ENCODE data around the gene TET3.

The TET3 gene

GRCh38 chr2:73968357-73968937, 16.3 kb upstream of the TET3 start:
- H3K9me3 ChIP-seq (ENCODE audit: control insufficient read depth, insufficient read depth, low read length), result no peaks in the 10 kb centered on the region
- H3K4me1 ChIP-seq (ENCODE audit: control insufficient read depth, insufficient read depth, low read length), result peaks cover 7% of the 10 kb centered on the region
- H3K36me3 ChIP-seq (ENCODE audit: control insufficient read depth, insufficient read depth, low read length), result no peaks in the 10 kb centered on the region
- no peak overlapping the region for H3K4me3 ChIP-seq (ENCODE audit: low read depth, low read length)
- no peak overlapping the region for H3K9ac ChIP-seq (ENCODE audit: low read depth, low read length)
- peaks cover 3% of the 10 kb centered on the region for H3K27me3 ChIP-seq (ENCODE audit: control insufficient read depth, insufficient read depth, low read length)

DNA sequence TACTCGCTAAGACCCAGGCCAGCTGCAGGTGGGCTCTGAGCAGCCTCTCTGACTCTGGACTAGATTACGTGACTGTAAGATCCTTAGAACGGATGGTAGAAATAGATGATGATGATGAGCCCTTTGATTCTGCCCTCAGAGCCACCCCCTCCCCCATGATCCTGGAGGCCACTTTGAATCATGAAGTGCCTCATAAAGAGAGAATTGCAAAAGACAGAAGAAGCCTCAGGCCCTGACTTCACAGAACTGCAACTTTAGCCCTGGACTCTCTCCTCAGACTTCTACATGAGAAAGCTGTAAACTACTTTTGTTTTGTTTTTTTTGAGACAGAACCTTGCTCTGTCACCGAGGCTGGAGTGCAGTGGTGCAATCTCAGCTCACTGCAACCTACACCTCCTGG, 15.4 kb upstream of the TET3 start:
- peaks cover 7% of the 10 kb centered on the region for H3K4me1 ChIP-seq (ENCODE audit: control insufficient read depth, insufficient read depth, low read length)
- no peaks in the 10 kb centered on the region for H3K9me3 ChIP-seq (ENCODE audit: control insufficient read depth, insufficient read depth, low read length)
- peaks cover 3% of the 10 kb centered on the region for H3K27me3 ChIP-seq (ENCODE audit: control insufficient read depth, insufficient read depth, low read length)
- H3K4me3 ChIP-seq (ENCODE audit: low read depth, low read length), result no peak overlapping the region
- H3K9ac ChIP-seq (ENCODE audit: low read depth, low read length), result no peak overlapping the region
- no peaks in the 10 kb centered on the region for H3K36me3 ChIP-seq (ENCODE audit: control insufficient read depth, insufficient read depth, low read length)

DNA sequence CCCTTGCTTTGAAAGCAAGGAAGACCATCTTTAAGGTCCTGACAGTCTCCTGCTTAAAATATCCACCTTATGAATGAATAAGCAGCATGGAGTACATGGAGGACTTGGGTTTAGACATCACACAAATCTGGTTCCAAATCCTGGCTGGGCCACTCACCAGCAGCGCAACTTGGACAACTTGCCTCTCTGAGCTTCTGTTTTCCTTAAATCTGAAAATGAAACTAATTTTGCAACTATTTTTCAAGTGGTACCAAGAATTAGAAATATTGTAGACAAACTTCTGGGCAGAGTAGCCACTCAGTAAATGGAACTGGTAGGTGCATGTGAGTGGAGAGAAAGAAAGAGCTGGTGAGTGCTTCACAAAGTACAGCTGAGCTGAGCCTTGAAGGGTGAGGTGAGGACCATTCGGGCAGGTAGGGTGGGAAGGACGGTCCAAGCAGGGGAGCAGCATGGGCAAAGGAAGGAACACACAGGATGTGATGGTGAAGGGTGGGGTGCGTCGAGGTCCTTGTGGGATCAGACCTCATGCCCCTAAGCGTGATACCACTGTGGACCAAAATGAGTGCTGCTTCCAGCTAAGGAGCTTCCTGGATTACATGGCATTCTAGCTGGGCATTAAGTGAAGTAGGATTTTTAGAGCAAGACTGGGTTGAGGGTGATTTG, 14.4 kb upstream of the TET3 start:
- Histone ChIP-seq H3K4me3 (ENCODE audit: low read depth, low read length) (no peak overlapping the region), H3K9me3 (ENCODE audit: control insufficient read depth, insufficient read depth, low read length) (no peaks in the 10 kb centered on the region), H3K27me3 (ENCODE audit: control insufficient read depth, insufficient read depth, low read length) (peaks cover 3% of the 10 kb centered on the region), H3K36me3 (ENCODE audit: control insufficient read depth, insufficient read depth, low read length) (no peaks in the 10 kb centered on the region), H3K4me1 (ENCODE audit: control insufficient read depth, insufficient read depth, low read length) (peaks cover 7% of the 10 kb centered on the region), H3K9ac (ENCODE audit: low read depth, low read length) (no peak overlapping the region)

GRCh38 chr2:73970850-73971471, 13.7 kb upstream of the TET3 start:
- H3K4me3 ChIP-seq (ENCODE audit: low read depth, low read length), result no peak overlapping the region
- no peaks in the 10 kb centered on the region for H3K36me3 ChIP-seq (ENCODE audit: control insufficient read depth, insufficient read depth, low read length)
- peaks cover 7% of the 10 kb centered on the region for H3K4me1 ChIP-seq (ENCODE audit: control insufficient read depth, insufficient read depth, low read length)
- no peaks in the 10 kb centered on the region for H3K9me3 ChIP-seq (ENCODE audit: control insufficient read depth, insufficient read depth, low read length)
- peaks cover 3% of the 10 kb centered on the region for H3K27me3 ChIP-seq (ENCODE audit: control insufficient read depth, insufficient read depth, low read length)
- H3K9ac ChIP-seq (ENCODE audit: low read depth, low read length), result no peak overlapping the region

GRCh38 chr2:73971722-73972121, 13.0 kb upstream of the TET3 start:
- Histone ChIP-seq H3K9ac (ENCODE audit: low read depth, low read length) (no peak overlapping the region), H3K36me3 (ENCODE audit: control insufficient read depth, insufficient read depth, low read length) (no peaks in the 10 kb centered on the region), H3K27me3 (ENCODE audit: control insufficient read depth, insufficient read depth, low read length) (peaks cover 3% of the 10 kb centered on the region), H3K4me1 (ENCODE audit: control insufficient read depth, insufficient read depth, low read length) (peaks cover 7% of the 10 kb centered on the region), H3K4me3 (ENCODE audit: low read depth, low read length) (no peak overlapping the region), H3K9me3 (ENCODE audit: control insufficient read depth, insufficient read depth, low read length) (no peaks in the 10 kb centered on the region)

- Histone ChIP-seq H3K36me3 (ENCODE audit: control insufficient read depth, insufficient read depth, low read length) (no peaks in the 10 kb centered on the region), H3K9ac (ENCODE audit: low read depth, low read length) (no peak overlapping the region), H3K27me3 (ENCODE audit: control insufficient read depth, insufficient read depth, low read length) (peaks cover 10% of the 10 kb centered on the region), H3K9me3 (ENCODE audit: control insufficient read depth, insufficient read depth, low read length) (no peaks in the 10 kb centered on the region), H3K4me1 (ENCODE audit: control insufficient read depth, insufficient read depth, low read length) (peaks cover 7% of the 10 kb centered on the region), H3K4me3 (ENCODE audit: low read depth, low read length) (no peak overlapping the region)
Observed at GRCh38 chr2:73972846-73973245, 11.9 kb upstream of the TET3 start.

GRCh38 chr2:73975731-73976130, 9.0 kb upstream of the TET3 start:
- H3K9me3 ChIP-seq (ENCODE audit: control insufficient read depth, insufficient read depth, low read length), result no peaks in the 10 kb centered on the region
- peaks cover 38% of the 10 kb centered on the region for H3K27me3 ChIP-seq (ENCODE audit: control insufficient read depth, insufficient read depth, low read length)
- H3K36me3 ChIP-seq (ENCODE audit: control insufficient read depth, insufficient read depth, low read length), result no peaks in the 10 kb centered on the region
- H3K4me1 ChIP-seq (ENCODE audit: control insufficient read depth, insufficient read depth, low read length), result peaks cover 14% of the 10 kb centered on the region
- H3K4me3 ChIP-seq (ENCODE audit: low read depth, low read length), result no peak overlapping the region
- H3K9ac ChIP-seq (ENCODE audit: low read depth, low read length), result no peak overlapping the region

GRCh38 chr2:73976803-73977202, 7.9 kb upstream of the TET3 start:
- peaks cover 15% of the 10 kb centered on the region for H3K4me1 ChIP-seq (ENCODE audit: control insufficient read depth, insufficient read depth, low read length)
- no peaks in the 10 kb centered on the region for H3K36me3 ChIP-seq (ENCODE audit: control insufficient read depth, insufficient read depth, low read length)
- no peaks in the 10 kb centered on the region for H3K9me3 ChIP-seq (ENCODE audit: control insufficient read depth, insufficient read depth, low read length)
- peaks cover 46% of the 10 kb centered on the region for H3K27me3 ChIP-seq (ENCODE audit: control insufficient read depth, insufficient read depth, low read length)
- no peak overlapping the region for H3K9ac ChIP-seq (ENCODE audit: low read depth, low read length)
- no peak overlapping the region for H3K4me3 ChIP-seq (ENCODE audit: low read depth, low read length)

DNA sequence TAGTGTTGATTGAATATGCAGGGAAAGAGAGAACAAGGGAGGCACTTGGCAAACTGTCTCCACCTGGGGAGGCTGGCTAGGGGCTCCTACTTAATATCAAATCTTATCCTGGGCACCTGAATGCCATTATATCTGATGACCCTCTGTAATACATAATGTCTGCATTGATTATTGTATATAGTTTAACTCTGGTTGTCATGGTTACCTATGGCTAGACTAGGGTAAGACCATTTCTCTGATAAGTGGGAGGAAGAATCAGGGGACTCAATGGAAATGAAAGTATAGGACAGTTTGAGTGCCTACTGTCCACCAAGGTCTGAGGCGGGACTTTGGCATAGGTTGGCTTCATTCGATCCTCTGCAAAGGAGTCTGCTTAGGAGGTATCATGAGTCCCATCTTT, 7.2 kb upstream of the TET3 start:
- Histone ChIP-seq H3K9ac (ENCODE audit: low read depth, low read length) (no peak overlapping the region), H3K4me3 (ENCODE audit: low read depth, low read length) (no peak overlapping the region), H3K36me3 (ENCODE audit: control insufficient read depth, insufficient read depth, low read length) (no peaks in the 10 kb centered on the region), H3K4me1 (ENCODE audit: control insufficient read depth, insufficient read depth, low read length) (peaks cover 18% of the 10 kb centered on the region), H3K27me3 (ENCODE audit: control insufficient read depth, insufficient read depth, low read length) (peaks cover 53% of the 10 kb centered on the region), H3K9me3 (ENCODE audit: control insufficient read depth, insufficient read depth, low read length) (no peaks in the 10 kb centered on the region)

DNA sequence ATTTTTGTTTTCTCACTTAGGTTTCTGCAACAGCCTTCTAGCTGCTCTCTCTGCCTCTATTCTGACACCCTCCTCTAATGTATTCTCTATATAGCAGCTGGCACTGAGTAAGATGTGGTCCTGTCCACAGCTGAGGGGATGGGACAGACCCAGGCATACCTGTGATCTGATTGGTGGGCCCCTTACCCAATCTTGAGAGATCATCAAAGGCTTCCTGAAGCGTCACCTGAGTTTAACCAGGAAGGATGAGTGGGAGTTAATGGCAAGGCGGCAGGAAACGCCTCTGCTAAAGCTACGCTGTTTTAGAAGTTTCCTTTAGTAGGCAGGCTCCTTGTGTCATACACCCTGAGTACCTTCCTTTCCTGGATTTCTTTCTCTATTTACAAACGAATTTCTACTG, 5.7 kb upstream of the TET3 start:
- Histone ChIP-seq H3K4me1 (ENCODE audit: control insufficient read depth, insufficient read depth, low read length) (peaks cover 24% of the 10 kb centered on the region), H3K27me3 (ENCODE audit: control insufficient read depth, insufficient read depth, low read length) (peaks cover 68% of the 10 kb centered on the region), H3K36me3 (ENCODE audit: control insufficient read depth, insufficient read depth, low read length) (no peaks in the 10 kb centered on the region), H3K9me3 (ENCODE audit: control insufficient read depth, insufficient read depth, low read length) (no peaks in the 10 kb centered on the region), H3K4me3 (ENCODE audit: low read depth, low read length) (no peak overlapping the region), H3K9ac (ENCODE audit: low read depth, low read length) (no peak overlapping the region)

DNA sequence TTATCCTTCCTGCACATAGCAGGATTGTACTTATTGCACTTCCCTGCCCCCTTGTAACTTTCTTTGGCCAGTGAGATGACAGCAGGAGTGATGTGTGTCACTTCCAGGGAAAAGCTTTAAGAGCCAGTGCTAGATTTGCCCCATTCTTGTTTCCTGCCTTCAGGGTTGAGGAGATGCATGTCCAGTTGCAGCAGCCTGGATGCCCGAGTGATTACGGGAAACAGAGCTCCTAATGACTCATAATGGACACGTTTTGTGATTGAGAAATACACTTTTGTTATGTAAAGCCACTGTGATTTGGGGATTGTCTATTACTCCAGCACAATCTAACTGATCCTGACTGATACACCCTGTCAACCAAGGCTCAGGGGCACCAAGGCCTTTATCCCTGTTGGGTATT, 5.0 kb upstream of the TET3 start:
- no peak overlapping the region for H3K4me3 ChIP-seq (ENCODE audit: low read depth, low read length)
- H3K9me3 ChIP-seq (ENCODE audit: control insufficient read depth, insufficient read depth, low read length), result no peaks in the 10 kb centered on the region
- H3K4me1 ChIP-seq (ENCODE audit: control insufficient read depth, insufficient read depth, low read length), result peaks cover 24% of the 10 kb centered on the region
- H3K27me3 ChIP-seq (ENCODE audit: control insufficient read depth, insufficient read depth, low read length), result peaks cover 71% of the 10 kb centered on the region
- H3K36me3 ChIP-seq (ENCODE audit: control insufficient read depth, insufficient read depth, low read length), result no peaks in the 10 kb centered on the region
- no peak overlapping the region for H3K9ac ChIP-seq (ENCODE audit: low read depth, low read length)

DNA sequence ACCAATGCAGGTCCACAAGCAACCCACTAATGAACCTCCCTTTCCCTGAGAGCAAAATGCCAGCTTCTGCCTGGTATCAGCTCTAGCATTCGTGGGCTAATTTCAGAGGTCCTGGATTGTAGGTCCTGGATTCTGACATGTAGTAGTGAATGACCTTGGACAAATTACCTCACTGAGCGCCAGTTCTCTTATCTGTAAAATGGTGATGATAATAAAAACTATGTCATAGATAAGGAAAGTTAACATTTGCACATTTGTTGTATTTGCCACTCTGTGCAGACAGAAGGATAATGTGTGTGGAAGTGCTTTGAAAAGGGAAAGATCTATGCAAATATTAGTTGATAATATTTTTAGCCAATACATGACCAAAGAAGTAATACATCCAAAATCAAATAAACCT, 4.1 kb upstream of the TET3 start:
- H3K9ac ChIP-seq (ENCODE audit: low read depth, low read length), result no peak overlapping the region
- H3K36me3 ChIP-seq (ENCODE audit: control insufficient read depth, insufficient read depth, low read length), result no peaks in the 10 kb centered on the region
- H3K4me3 ChIP-seq (ENCODE audit: low read depth, low read length), result peak overlapping the region; percentile 54

More for the DNA sequence above, 4.1 kb upstream of the TET3 start:
- no peaks in the 10 kb centered on the region for H3K9me3 ChIP-seq (ENCODE audit: control insufficient read depth, insufficient read depth, low read length)
- peaks cover 71% of the 10 kb centered on the region for H3K27me3 ChIP-seq (ENCODE audit: control insufficient read depth, insufficient read depth, low read length)
- peaks cover 24% of the 10 kb centered on the region for H3K4me1 ChIP-seq (ENCODE audit: control insufficient read depth, insufficient read depth, low read length)

Data from iPS-15b (cell line).